GM19452 (cell line): Measurements from ENCODE around the gene SLC6A3.
A peak's percentile ranks its signal among the peaks of the same experiment; 100 is the strongest.

ENCODE experiments used
- ATAC-seq: cut with Tn5 transposase; IDR thresholded peaks from one replicate; pipeline ENCODE4 v1.9.1; 2021; ENCODE audit not compliant: unreplicated experiment

SLC6A3 gene

DNA sequence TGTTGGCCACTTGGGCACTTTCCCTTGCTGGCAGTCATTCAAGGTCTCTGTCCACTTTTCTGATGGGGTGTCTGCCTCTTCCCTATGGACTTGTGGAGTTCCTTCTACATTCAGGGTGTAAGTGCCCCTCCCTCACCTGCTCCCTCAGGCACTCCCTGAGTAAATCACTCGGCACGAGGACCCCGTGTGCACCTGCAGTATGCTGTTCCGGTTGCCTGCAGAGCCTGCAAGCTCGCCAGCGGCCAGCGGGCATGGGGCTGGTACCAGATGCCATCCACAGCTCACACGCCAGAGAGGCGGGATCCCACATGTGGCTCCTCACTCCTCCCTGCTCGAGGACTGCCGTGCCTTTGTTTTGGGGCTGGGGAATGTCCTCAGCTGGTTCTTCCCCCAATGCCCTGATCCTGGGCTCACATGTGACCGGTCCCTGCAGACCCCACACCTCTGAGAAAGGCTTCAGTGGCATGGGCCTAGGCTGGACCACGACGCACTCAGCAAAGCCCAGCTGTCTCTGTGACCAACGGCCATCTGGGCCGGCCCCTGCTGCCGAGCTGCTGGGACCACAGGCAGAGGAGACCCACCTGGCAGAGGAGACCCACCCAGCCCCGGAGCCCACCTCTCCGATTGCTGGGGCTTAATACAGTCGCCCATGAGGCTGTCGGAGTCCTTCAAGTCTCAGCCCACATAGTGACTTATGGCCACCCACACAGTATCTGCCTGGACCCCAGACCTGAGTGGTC is 54.2 kb downstream of the SLC6A3 start:
- ATAC-seq = no peak

DNA sequence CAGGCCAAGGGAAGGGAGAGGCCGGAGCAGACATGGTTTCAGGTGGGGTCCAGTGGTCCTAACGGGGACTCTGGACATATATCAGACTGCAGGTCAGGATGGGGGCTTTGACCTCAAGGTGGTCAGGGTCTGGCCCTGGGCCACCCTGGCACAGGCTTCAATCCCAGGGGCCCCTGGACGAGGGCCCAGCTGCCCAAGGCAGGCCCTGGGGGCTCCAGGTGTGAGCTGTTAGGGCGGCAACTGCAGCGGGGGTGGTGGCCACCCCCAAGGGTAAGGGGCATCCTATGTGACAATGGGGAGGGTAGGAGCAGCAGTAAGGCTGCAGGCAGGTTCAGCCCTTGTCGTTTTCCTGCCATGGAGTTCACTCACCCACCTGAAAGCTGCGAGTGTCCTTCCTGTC is 54.9 kb downstream of the SLC6A3 start:
- ATAC-seq = no peak

DNA sequence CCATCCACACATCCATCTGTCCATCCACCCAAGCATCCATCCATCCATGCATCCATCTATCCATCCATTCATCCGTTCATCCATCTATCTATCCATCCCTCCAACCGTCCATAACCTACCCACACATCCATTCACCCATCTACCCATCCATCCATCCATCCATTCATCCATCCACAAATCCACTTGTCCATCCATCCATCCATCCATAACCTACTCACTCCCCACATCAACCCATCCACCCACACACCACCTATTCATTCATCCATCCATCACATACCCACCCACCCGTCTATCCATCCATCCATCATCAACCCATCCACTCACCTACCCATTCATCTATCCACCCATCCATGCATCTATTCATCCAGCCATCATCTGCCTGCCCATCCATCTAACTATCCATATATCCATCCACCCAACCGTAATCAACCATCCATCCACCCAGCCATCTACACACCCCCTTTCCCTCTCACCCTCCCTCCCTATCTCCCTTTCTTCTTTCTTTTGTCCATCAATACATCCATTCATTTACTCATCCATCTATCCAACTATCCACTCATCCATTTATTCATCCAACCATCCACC is 56.8 kb downstream of the SLC6A3 start:
- no peak for ATAC-seq

DNA sequence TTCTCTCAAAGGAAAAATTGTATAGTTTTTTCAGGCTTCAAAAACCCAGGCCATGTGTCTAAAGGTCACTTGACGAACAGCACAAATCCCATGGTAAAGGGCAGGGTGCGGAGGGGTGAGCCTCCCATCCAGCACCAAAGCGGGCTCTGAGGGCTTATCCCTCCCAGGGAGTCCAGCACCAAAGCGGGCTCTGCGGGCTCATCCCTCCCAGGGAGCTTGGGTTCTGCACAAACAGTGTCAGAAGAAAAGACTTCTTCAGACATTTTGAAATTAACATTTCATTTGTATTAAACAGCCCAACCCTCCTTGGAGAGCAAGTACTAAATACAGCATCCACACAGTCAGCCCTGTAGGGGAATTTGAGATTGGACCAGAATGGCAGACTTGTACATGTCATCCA is 57.4 kb downstream of the SLC6A3 start:
- no peak for ATAC-seq

DNA sequence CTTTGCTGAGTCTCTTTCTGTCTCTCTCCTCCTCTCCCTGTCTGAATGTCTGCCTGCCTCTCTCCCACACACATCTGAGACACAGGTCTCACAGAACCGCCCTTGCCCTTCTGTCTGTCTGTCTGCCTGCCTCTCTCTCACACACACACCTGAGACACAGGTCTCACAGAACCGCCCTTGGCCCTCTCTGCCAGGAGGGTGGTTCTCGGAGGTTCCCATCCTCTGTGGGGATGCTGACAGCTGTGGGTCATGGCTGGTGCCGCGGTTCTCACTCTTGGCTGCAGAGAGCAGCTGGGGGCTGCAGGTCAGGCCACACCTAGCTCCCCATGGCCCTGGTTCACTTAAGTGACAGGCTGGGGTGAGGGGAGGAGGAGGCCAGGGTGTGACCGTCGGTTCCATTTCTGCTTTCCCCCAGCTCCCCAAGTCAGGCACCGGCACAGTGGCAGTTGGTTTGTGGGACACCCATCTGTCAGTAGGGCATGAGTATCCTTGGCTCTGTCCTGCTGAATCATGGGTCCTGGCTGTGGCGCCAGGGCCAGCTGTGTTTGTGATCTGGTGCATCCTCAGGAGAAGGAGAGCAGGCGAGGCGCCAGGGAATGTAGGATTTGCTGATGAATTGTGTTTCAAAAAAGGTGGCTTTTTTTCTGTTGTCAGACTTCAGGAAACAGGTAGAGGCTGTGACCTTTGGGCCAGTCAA is 58.0 kb downstream of the SLC6A3 start:
- ATAC-seq = no peak

DNA sequence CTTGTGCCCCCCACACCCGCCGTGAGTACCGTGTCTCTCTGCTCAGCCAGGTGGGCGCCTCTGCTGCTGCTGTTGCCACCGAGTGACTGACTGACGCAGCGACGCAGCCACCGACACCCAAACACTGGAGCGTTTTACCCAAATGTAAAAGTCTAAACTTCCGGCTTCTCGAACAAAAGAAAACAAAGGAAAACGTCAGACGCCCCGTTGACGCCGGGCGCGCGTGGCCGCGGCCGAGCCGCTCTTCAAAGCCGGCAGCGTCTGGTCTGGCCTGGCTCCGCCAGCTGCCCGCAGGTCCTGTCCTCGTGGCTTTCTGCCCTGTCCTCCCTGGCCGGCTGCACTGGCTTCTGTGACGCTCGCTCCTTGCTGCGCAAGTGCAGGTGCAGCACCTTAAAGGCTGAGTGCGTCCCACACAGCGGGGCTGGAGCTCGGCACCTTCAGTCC is 58.9 kb downstream of the SLC6A3 start:
- peak; percentile 42 for ATAC-seq

DNA sequence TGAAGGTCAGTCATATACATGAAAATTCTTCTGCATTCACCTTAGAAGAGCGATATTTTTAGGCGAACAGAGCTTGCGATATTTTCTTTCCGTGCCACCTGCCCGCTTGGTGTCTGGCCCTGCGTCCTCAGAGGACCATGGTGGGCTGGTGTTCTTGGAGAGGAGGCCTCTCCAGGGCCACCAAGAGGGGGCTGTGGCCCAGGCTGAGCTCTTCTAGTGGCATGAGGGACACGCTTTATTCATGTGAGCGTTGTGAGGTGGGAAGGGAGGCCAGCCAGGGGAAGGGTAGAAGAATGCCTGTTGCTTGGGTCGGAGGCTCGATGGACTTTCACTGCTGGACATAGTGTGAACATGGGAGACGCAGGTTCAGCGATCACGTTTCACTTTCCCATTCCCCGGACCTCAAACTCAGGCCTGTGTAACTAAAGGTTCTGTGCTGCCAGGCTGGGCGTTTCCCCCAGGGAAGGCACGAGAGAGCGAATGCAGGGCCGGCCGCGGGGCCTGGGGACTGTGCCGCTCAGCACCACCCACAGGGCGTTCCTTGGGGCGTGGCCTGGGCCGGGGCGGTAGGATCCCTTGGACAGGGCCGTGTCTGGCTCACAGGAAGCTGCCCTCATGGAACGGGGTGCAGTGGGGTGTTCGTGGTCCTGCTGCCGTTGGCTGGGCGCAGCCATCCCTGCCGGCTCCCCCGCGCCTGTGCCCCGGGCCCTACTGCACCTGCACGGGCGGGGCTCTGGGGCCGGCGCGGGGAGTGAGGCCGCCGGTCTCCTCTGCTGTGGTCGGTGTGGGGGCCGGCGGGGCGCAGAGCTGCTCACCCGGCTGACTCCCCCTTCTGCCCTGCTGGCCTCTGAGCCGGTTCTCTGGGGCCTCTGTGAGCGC is 59.6 kb downstream of the SLC6A3 start:
- peak; percentile 90 for ATAC-seq

DNA sequence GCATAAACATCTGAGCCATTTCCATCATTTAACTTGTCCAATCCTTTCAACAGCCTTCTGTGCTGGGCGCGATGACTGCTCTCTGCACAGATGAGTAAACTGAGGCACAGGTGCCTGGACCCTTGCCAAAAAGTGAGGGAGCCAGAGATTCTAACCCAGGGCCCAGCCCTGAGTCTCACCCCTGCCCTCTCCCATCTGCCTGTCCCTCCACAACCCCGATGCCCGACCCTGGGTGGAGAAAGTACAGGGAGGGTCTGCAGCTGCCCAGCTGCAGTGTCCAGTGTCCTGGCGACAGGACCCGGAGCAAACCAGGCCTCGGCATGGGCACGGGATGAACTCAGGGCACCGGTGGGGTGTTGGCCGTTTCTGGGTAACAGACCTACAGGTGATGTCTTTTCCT is 60.7 kb downstream of the SLC6A3 start:
- no peak for ATAC-seq

DNA sequence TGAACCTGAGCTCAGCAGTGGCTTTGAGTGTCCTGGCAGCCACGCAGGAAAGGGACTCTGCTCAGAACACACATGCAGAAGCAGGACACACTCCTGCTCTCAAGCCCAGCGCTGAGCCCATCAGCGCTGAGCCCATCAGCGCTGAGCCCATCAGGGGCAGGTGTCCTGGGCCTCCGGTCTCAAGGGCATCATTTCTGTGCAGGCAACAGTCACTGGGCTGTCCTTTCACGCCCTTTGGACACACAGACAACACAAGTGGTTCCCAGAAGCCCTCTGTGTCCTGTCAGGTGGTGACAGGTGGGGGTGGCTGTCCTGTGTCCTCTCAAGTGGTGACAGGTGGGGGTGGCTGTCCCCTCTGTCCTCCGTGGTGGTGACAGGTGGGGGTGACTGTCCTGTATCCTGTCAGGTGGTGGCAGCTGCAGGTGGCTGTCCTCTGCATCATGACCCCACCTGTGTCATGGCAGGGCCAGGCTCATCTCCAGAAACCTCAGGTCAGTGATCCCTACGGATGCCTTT is 61.3 kb downstream of the SLC6A3 start:
- ATAC-seq = no peak

DNA sequence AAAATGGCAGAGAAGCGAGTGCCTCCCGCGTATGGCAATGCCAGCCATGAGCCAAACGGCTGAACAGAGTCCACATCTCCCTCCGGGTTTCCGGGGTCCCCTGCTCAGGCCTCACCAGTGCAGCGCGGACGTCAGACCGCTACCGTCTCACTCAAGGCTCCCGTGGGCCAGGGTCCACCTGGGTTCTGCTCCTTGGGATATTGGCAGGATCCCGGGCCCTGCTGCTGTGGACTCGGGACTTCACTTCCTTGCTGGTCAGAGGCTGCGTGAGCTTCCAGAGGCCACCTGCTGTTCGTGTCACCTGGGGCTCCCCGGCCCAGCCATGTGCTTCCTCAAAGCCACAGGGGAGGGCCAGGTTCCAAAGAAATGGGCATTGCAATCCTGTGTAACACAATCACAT is 61.9 kb downstream of the SLC6A3 start:
- no peak for ATAC-seq

DNA sequence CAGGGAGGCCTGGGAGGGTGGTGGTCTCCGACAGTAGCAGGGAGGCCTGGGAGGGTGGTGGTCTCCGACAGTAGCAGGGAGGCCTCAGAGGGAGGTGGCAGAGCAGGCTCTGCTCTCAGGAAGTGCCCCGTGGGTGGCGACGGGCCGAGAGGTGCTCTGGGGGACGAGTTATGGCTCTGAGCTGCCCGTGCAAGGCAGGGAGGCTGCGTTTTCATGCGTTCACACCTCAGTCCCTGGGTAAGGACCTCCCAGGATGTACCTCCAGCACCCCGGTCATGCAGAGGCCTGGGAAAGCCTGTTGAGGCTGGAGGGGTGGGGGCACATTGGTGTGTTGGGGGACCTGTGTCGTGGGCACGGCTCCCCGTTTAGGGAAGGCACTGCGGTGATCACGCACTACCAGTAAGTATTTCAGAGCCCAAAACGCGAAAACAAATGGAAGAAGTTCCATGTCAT is 63.0 kb downstream of the SLC6A3 start:
- no peak for ATAC-seq

DNA sequence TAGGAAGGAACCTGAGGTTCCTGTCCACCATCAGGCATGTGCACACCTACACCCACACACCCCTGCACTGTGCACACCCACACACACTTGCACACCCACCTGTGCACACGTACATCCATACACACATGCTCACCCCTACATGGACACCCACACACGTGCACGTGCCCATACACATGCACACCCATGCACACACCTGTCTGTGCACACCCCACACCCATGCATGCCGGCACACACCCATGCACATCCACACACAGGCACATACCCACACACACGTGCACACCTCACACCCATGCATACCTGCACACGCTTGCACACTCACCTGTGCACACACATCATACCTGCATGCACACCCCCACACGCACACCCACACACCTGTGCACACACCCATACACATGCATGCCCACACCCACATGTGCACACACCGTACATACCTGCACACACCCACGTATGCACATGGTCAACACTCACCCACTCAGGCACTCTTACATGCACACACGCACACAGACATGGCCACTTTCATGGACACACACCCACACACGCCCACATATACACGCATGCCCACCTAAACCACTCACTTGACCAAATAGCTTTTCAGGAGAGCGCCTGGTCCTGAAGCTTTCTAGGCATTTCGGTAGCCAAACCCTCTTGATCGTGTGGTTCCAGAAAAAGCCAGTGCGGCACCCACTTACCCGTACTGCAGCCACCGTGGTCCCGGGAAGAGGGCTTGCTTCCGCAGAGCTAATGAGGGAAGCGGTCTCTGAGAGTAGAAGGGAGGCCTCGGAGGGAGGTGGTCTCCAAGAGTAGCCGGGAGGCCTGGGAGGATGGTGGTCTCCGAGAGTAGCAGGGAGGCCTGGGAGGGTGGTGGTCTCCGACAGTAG is 63.6 kb downstream of the SLC6A3 start:
- no peak for ATAC-seq

DNA sequence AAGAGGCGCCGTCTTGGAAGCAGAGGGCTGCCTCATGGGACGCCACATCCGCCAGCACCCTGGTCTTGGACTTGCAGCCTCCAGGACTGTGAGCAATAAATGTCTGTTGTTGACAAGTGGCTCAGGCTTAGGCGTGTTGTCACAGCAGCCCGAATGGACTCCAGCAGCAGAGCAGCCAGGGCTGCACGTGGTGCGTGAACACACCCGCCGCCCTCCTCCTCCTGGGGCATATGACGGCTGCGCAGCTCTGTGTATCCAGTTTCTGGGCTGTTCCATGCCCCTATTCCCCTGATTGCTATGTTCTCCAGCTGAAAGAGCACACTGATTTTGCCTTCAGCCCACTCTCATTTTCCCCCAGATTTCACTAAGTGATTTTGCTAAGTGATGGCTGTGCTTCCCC is 64.3 kb downstream of the SLC6A3 start:
- no peak for ATAC-seq

DNA sequence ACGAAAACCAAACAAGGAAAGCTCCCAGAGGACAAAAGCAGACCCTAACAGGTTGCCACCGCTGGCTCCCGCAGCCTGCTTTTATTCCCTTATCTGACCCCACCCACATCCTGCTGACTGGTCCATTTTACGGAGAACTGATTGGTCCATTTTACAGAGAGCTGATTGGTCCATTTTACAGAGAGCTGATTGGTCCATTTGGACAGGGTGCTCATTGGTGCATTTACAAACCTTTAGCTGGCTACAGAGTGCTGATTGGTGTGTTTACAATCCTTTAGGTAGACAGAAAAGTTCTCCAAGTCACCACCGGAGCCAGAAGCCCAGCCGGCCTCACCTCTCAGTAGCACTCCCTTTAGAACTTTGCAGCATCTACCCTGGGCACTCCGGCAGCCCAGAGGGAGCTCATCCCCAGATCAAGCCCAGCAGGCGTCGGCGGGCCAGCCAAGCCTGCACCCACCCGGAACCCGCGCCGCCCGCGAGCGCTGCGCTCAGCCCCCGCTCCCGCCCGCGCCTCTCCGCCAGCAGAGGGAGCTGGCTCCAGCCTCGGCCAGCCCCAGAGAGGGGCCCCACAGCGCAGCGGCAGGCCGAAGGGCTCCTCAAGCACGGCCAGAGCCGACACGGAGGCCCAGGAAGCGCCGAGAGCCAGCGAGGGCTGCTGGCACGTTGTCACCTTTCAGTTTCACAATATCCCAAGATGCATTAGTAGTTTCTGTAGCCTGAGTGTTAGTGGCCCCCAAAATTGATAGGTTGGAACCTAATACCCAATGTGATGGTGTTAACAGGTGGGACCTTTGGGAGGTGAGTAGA is 65.0 kb downstream of the SLC6A3 start:
- ATAC-seq = peak; percentile 86

DNA sequence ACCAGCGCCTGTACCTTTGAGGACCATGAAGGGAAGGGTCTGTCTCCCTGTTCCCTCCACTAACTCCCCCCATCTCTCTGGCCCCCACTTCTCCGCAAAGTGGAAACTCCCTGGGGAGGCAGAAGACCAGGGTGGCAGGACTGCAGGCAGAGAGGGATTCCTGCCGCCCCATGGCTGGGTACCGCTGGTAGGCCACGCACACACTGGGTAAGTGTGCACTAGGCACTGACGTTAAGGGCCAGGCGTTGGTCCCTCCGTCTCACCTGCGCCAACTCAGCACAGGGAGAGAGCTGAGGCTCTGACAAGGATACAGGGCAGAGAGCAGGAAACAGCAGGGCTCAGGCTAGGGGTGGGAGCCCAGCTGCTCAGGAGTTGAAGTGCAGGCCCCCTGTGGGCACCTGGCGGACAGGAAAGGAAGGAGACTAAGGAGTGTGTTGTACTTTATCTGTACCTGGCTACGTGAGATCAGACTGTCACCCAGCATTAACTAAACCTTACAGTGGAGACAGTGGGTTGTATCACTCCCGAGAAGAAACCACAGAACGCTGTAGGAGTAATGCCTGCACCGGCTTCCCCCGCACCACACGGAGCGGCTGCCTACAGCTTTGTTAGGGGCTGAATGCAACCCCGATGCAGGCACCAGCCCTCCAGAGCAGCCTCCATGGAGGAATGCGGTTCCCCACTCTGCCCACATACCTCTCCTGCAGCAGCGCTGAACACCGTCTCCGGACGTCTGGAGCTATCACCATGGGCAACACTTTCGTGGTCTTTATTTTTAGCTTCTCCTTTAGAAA is 66.2 kb downstream of the SLC6A3 start:
- no peak for ATAC-seq

DNA sequence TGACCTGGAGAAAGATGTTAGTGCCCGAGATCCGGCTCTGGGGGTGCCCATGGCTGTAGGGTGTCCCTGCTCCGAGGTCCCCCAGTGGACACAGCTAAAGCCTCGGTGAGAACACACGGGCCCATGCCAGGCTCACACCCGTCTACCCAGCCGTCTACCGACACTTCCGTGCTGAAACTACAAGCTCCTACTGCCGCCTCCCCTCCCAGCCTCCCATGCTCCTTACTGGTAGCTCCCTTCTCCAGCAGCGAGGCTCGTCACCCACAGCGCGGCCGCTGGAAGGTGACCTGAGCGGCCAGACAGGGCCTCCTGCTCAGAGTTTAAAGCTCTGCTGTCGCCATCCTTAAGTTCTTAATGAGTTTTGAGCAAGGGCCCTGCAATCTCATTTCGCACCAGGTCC is 67.1 kb downstream of the SLC6A3 start:
- ATAC-seq = no peak

DNA sequence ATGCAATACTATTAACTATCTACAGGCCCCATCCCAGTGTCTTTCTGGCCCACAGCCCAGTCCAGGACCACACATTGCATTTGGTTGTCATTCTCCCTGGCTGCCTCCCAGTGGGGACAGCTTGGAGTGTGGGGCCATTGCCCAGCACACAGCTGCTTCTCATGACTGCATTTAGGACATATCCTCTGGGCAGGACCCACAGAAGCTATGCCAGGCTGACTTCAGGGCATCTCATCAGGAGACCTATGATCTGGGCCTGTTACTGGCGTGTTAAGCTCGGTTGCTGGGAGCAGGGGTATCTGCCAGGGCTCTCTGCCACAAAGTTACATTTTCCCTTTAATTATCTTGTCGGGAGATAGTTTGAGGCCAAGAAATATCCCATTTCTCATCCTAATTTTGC is 68.3 kb downstream of the SLC6A3 start:
- ATAC-seq = no peak
